ENCODE results near the gene FAM170B.

The FAM170B gene

DNA sequence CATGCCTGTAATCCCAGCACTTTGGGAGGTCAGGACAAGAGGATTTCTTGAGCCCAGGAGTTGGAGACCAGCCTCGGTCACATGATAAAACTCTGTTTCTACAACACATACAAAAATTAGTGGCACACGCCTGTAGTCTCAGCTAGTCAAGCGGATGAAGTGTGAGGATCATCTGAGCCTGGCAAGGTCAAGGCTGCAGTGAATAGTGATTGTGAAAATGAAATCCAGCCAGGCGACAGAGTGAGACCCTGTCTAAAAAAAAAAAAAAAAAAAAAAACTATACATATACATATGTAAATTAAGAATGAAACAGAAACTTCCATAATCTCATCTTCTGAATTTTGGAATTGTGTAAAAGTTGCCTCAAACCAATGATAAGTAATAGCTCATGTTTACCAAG lies 18.2 kb upstream of the FAM170B start:
- Mint-ChIP-seq H3K9me3 (peaks cover 3% of the 10 kb centered on the region), H3K27ac (no peak overlapping the region)

DNA sequence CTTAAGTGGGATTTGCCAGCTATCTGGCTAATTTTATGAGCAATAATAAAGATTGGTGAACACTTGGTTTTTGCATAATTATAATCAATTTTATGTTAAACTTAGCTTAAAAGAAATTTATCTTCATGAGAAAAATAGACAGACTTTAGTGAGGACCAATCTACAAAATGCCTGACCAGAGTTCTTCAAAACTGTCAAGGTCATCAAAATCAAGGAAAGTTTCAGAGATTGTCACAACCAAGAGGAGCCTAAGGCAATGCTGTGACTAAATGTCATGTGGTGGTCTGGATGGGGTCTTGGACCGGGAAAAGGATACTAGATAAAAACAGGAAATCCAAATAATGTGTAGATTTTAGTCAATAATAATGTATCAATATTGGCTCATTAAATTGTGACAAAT lies 17.7 kb upstream of the FAM170B start:
- Mint-ChIP-seq H3K27ac (no peak overlapping the region), H3K9me3 (peaks cover 3% of the 10 kb centered on the region), H3K36me3 (no peaks in the 10 kb centered on the region), H3K4me1 (peaks cover under 1% of the 10 kb centered on the region), H3K4me3 (no peak overlapping the region), H3K27me3 (peaks cover 43% of the 10 kb centered on the region)
- CTCF ChIA-PET = no interaction called here
- DNase-seq = no peak

More for the DNA sequence above, 18.2 kb upstream of the FAM170B start:
- Mint-ChIP-seq H3K4me3 (no peak overlapping the region), H3K27me3 (peaks cover 40% of the 10 kb centered on the region), H3K36me3 (no peaks in the 10 kb centered on the region), H3K4me1 (peaks cover 6% of the 10 kb centered on the region)
- DNase-seq = no peak
- CTCF ChIA-PET = interaction anchor here (0.7 kb wide), 1 partner anchor 12 kb away, joined by 3 read pairs; no protein-coding TSS in a partner anchor

DNA sequence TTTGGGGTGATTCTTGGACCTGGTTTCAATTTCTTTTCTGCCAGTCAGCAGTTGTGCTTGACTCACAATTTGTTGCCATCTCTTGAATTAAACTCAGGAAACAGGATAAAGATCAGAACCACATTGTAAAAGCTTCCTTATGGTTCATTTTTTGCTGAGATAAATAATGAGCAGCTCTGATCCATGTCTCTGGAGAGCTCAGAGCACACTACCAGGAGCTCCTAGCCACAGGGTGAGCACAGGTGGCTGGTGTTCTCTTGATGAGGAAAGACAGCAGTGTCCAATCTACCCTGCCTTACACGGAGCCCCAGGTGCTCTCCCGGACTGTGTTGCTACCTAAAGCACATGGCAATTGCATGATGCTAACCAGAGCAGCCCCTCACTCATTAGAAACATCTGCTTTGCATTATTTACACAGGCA lies 17.2 kb upstream of the FAM170B start:
- DNase-seq = no peak
- peaks cover 48% of the 10 kb centered on the region for H3K27me3 Mint-ChIP-seq
- CTCF ChIA-PET = no interaction called here
- H3K4me3 Mint-ChIP-seq = no peak overlapping the region
- H3K9me3 Mint-ChIP-seq = peaks cover 3% of the 10 kb centered on the region
- H3K4me1 Mint-ChIP-seq = no peaks in the 10 kb centered on the region
- no peaks in the 10 kb centered on the region for H3K36me3 Mint-ChIP-seq
- no peak overlapping the region for H3K27ac Mint-ChIP-seq

DNA sequence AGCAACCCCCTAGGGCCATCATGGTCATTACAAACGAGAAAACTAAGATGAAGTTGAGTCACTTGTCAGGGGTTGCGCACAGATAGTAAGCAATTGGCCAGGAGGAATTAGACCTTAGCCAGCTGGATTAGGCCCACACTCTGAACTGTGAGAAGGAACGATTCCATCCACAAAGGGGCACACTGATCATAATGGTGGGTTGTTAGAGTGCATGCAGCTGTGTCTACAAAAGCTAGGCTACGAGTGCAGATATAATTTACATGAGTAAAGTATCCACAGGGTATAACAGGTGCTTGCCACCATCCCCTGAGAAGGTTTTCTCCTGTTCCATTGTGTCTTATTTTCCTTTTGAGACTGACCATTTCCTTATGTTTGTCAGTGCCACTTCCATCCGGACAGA lies 16.6 kb upstream of the FAM170B start:
- Mint-ChIP-seq H3K27me3 (peaks cover 50% of the 10 kb centered on the region), H3K36me3 (no peaks in the 10 kb centered on the region), H3K27ac (no peak overlapping the region), H3K4me3 (no peak overlapping the region), H3K9me3 (peaks cover 3% of the 10 kb centered on the region), H3K4me1 (no peaks in the 10 kb centered on the region)
- no peak for DNase-seq
- CTCF ChIA-PET = no interaction called here

DNA sequence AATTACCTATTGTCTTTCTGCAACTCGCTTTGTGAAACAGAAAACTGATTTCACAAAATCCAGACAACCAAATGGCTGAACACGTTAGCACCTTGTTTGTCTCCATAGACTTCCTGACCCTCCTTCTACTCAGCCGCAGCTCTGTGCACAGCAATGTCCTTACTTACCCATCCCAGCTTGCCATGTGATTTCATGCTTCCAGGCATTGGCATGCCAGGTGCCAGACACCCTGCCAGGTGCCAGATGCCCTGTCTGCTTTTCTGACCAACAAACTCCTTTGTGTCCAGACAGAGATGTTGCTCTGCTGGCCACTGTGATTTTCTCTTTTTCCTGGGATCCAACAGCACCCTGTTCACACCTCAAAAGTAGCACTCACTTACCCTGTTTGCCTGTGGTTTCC lies 16.1 kb upstream of the FAM170B start:
- H3K27me3 Mint-ChIP-seq = peaks cover 51% of the 10 kb centered on the region
- no peaks in the 10 kb centered on the region for H3K4me1 Mint-ChIP-seq
- CTCF ChIA-PET = no interaction called here
- peaks cover 3% of the 10 kb centered on the region for H3K9me3 Mint-ChIP-seq
- no peak for DNase-seq
- H3K27ac Mint-ChIP-seq = no peak overlapping the region
- no peak overlapping the region for H3K4me3 Mint-ChIP-seq
- no peaks in the 10 kb centered on the region for H3K36me3 Mint-ChIP-seq

DNA sequence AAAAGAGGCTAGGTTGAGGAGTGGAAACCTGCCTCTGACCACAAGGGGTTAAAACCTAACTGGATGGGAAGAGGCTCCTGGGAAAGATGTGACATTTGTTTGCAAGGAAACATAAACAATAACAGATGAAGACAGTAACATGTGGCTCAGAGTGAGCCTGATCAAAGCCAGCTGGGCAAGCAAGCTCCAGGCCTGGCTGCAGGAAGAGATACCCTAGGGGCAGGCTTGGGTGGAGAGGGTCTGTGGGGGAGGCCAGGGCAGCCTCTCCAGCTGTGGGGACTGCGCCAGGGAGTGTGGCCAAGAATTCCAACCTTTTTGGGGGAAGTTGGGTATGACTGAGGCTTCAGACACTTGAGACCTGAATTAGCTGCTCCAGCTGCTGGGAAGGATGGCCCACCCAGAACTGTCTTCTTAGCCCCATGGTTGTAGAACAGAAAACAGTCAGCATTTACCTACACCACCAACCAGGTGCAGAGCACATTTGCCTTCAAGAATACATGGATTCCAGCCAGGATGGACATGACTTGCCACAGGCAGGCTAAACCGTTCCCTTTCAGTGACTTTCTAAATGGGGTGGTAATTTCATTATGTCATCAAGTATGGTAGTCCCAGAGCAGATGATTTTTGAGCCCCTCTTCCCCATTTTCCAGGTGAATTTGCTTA lies 10.4 kb upstream of the FAM170B start:
- CTCF ChIA-PET = no interaction called here
- Mint-ChIP-seq H3K9me3 (peaks cover 3% of the 10 kb centered on the region), H3K4me1 (no peaks in the 10 kb centered on the region)

DNA sequence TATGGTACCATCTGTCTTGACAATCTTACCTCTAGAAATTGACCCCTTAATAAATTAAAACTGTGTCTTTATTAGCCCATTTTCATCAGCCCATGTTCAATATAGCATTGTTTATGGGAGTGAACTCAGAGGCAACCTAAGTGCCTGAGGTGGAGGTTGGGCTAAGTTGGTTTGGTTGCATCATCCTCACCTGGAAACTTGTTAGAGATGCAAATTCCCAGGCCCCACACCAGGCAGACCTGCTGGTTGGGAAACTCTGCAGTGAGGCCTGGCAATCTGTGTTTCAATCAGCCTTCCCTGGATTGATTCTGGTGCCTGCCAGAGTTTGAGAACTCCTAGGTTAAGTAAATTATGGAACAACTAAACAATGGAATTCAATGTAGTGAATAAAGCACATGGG lies 9.4 kb upstream of the FAM170B start:
- DNase-seq = no peak
- Mint-ChIP-seq H3K4me1 (no peaks in the 10 kb centered on the region), H3K4me3 (no peak overlapping the region), H3K27me3 (peaks cover 41% of the 10 kb centered on the region), H3K27ac (no peak overlapping the region), H3K9me3 (peaks cover 3% of the 10 kb centered on the region), H3K36me3 (no peaks in the 10 kb centered on the region)
- CTCF ChIA-PET = no interaction called here

More for the DNA sequence above, 10.4 kb upstream of the FAM170B start:
- H3K27ac Mint-ChIP-seq = no peak overlapping the region
- H3K36me3 Mint-ChIP-seq = no peaks in the 10 kb centered on the region
- H3K27me3 Mint-ChIP-seq = peaks cover 40% of the 10 kb centered on the region
- DNase-seq = no peak
- H3K4me3 Mint-ChIP-seq = no peak overlapping the region

DNA sequence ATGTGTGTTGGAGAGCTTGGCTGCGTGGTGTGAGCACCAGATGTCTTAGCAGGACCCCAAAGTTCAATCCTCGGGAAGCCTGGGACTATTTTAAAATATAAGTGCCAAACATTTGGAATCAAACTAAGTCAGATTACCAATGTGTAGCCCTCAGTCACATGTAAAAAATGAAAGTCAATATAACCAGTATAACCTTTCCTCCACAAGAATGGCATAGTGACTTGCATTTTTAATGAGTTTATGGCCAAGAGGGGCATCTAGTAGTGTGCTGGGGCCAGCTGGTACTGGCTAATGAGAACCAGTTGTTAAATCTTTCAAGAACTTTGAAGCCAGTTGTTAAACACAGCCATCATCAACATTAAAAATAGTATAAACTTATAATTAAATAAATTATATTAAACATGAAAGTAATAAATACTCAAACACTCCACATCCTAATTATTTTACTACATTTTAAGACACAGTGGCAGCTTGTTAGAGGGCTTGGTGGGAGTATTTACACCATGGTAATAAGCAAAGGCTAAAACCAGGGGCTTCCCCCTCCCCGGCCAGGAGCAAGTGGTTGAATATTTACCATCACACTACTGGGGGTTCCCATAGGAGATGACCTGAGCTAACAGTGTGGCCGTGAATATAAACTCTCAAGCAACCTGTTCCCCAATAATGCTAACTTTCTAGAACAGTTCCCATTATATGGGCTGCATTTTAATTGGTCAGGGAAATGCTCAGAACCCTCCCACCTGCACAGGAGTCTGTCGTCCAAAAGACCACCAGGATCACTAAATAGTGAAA lies 7.9 kb upstream of the FAM170B start:
- Mint-ChIP-seq H3K4me1 (no peaks in the 10 kb centered on the region), H3K4me3 (no peak overlapping the region), H3K27ac (no peak overlapping the region), H3K9me3 (no peaks in the 10 kb centered on the region), H3K27me3 (peaks cover 37% of the 10 kb centered on the region), H3K36me3 (no peaks in the 10 kb centered on the region)
- no peak for DNase-seq
- CTCF ChIA-PET = no interaction called here

DNA sequence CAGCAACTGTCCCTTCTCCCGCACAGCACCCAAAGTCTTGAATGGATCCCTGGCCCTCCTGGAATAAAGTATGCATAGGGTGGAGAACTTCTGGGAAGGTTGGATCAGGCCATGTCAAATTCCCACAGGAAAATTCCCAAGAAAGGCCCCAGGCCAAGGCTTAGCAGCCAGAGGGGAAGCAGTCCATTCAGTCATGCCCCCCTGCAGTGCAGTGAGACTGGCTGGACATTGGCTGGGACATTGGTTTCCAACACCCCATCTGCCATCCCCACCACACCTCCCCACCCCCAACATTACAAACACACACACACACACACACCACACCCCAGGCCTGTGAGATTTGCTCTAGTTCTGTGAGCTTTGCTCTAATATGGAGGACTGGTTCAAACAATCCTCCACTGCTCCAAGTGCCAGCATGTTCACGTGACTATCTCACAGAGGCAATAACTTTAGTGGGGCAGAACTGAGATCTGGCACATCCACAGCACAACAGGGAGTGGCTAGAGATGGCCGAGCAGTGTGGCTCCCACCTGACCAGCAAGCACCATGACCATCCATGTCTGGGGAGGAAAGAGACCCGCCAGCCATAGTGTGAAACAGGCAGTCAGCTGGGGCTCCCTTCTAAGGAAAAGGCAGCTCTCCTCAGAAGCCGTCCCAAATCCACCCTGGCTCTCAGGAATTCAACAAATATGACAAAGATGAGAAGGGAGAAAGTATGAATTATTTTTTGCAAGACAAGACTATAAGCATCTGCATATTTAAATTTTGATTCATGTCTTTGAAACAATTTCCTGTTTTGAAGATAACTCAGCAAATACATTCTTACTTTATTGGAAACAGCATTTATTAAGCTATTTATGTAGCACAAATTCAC lies 6.7 kb upstream of the FAM170B start:
- CTCF ChIA-PET = no interaction called here
- Mint-ChIP-seq H3K36me3 (no peaks in the 10 kb centered on the region), H3K4me1 (no peaks in the 10 kb centered on the region), H3K27ac (no peak overlapping the region), H3K4me3 (no peak overlapping the region), H3K27me3 (peaks cover 25% of the 10 kb centered on the region), H3K9me3 (no peaks in the 10 kb centered on the region)
- DNase-seq = no peak

DNA sequence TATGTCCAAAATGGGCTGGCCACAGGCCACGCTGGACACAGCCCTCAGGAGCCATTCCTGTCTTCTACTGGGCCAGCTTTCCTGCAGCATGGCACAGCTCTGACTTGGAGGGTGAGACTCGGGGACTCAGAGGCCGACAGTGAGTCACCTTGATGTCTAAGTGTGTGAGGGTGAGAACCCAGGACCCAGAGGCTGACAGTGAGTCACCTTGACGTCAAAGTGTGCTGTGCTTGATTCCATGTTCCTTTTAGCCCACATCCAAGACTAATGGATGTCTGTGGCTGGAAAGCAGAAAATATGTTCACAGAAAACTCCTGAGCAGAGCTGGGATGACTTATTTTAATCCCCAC lies 6.0 kb upstream of the FAM170B start:
- no peak for DNase-seq
- Mint-ChIP-seq H3K4me1 (no peaks in the 10 kb centered on the region), H3K36me3 (no peaks in the 10 kb centered on the region), H3K27me3 (peaks cover 17% of the 10 kb centered on the region), H3K9me3 (no peaks in the 10 kb centered on the region), H3K27ac (no peak overlapping the region), H3K4me3 (no peak overlapping the region)
- CTCF ChIA-PET = no interaction called here

DNA sequence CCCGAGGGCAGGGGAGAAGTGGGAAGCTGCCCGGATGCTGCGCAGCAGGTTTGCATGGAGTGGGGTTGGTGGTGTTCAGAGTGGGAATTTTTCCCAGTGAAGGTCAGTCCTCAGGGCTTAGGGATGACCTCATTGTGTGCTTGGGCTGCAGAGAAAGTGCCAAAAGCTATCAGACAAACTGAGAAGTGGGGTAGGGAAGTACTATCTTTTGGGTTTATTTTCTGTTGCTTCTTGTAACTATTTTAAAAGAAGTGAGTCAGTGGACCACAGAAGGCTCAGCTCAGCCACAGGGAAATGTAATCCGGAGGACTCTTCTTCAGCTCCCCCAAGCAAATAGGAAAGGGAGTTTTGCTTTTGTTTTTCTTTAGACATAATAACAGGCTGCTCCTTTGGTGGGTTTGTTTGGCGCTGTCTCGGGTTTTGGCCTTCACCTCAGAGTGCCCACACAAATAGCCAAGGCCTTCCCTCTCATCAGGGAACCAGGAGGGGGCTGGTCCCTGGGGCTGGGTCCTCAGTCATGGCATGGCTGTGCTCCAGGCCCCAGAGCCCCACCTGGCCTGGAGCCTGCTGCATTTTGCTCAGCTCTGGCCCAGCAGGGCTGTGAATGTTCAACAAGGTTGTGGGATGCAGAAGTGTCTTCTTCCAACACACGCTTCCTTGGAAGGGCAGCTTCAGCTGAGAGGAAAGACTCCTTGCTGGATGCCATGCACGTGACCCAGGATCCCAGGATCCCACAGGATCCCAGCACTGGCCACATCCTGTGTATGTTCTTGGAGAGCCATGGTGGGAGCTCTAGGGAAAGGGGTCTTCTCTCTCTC lies 5.4 kb upstream of the FAM170B start:
- CTCF ChIA-PET = no interaction called here
- Mint-ChIP-seq H3K9me3 (no peaks in the 10 kb centered on the region), H3K4me3 (no peak overlapping the region), H3K4me1 (no peaks in the 10 kb centered on the region), H3K36me3 (no peaks in the 10 kb centered on the region), H3K27ac (no peak overlapping the region), H3K27me3 (peaks cover 13% of the 10 kb centered on the region)
- no peak for DNase-seq

DNA sequence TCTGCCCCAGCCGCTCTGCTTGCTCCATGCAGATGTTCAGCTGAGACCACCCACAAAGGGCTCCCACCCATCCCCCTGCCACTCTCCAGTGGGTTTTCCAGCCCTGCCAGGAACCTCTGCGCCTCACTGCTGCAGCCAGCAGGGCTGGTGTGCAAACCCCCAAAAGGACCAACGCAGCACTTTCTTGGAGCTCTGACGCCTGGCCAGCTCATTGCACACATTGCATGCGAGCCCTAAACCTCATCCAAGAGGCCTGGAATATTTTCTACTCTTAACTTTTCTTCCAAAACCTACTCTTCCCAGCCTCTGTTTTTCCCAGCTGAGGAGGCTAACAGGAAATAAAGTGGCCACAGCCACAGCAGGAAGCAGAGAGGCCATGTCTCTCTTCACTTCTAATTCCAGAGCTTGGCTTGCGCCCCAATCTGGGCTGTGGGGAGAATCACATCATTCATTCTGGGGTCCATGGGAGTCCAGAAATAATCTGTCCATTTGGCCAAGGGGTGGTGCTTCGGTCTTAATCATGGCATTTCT lies 4.6 kb upstream of the FAM170B start:
- Mint-ChIP-seq H3K4me3 (no peak overlapping the region), H3K9me3 (no peaks in the 10 kb centered on the region), H3K27me3 (peaks cover 8% of the 10 kb centered on the region), H3K36me3 (no peaks in the 10 kb centered on the region), H3K4me1 (no peaks in the 10 kb centered on the region), H3K27ac (no peak overlapping the region)
- DNase-seq = no peak
- CTCF ChIA-PET = interaction anchor here (0.8 kb wide), 1 partner anchor 26 kb away, joined by 4 read pairs; no protein-coding TSS in a partner anchor

DNA sequence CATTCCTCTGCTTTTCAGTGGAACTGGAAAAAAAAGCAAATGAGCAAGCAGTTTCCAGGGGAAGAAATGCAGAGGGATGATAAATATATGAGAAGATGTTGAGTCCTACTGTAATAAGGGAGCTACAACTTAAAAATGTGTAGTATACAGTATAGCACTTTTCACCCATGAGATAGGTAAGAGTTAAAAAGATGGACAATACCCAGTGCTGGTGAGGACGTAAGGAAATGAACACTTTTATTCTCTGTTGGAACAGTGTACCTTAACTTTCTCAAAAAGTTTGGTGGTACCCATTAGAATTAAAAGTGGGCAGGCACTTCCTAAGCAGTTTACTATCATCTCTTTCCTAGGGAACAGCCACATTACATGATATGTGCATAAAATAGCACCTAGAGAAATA lies 2.7 kb upstream of the FAM170B start:
- DNase-seq = no peak
- Mint-ChIP-seq H3K36me3 (no peaks in the 10 kb centered on the region), H3K27me3 (peaks cover 10% of the 10 kb centered on the region), H3K4me3 (no peak overlapping the region), H3K9me3 (no peaks in the 10 kb centered on the region), H3K27ac (no peak overlapping the region), H3K4me1 (no peaks in the 10 kb centered on the region)
- CTCF ChIA-PET = no interaction called here

Data from activated naive CD4-positive, alpha-beta T cell treated with anti-CD3 and anti-CD28 coated beads, Interleukin-2, amount 10 ng/mL, durations not matched to agents 7 days and 5 days (primary cell).